Adrenal gland (tissue), 12 donors: ENCODE data around the gene TBC1D22A. TPM values are rescaled to one million over a fixed set of nuclear protein-coding genes. Genes with fewer than 3 reads are reported as not detected.

Experiments used
- DNase-seq, 7 donors: peaks; one replicate each; pipeline ENCODE4 v3.0.0-alpha.2; 2019 to 2020
- H3K27ac ChIP-seq, 5 donors: fragments of 200-600 bp; sonication (generic) in 4 of 5; 1 replicate in 3 of 5; 2 replicates in 2 of 5; pipeline versions ENCODE4 v1.5.1 to v1.8.0; 2016 to 2020; ENCODE audit warnings: mild to moderate bottlenecking in 1 of 5
- H3K27me3 ChIP-seq: fragments of 200-600 bp; 2 replicates; pipeline ENCODE4 v1.8.0; 2021
- H3K36me3 ChIP-seq, 2 donors: fragments of 200-600 bp; replicated peaks in 1 of 2; 1 replicate in 1 of 2; 2 replicates in 1 of 2; pipeline versions ENCODE4 v1.5.1 to v1.8.0; 2018 to 2022
- H3K4me1 ChIP-seq, 2 donors: fragments of 200-600 bp; replicated peaks in 1 of 2; 1 replicate in 1 of 2; 2 replicates in 1 of 2; pipeline versions ENCODE4 v1.5.1 to v1.8.0; 2018 to 2021
- H3K4me3 ChIP-seq, 4 donors: fragments of 200-600 bp; sonication (generic) in 3 of 4; one replicate each; pipeline ENCODE4 v1.5.1; 2016 to 2018
- H3K9me3 ChIP-seq, 3 donors: fragments of 200-600 bp; sonication (generic) in 1 of 3; replicated peaks in 1 of 3; 1 replicate in 2 of 3; 2 replicates in 1 of 3; pipeline versions ENCODE4 v1.5.1 to v1.8.0; 2016 to 2021
- CTCF ChIP-seq, 6 experiments: fragments of 450-650 bp in 4 of 6; fragments of 200-600 bp in 2 of 6; sonication (generic) in 1 of 6; IDR thresholded peaks; 1 replicate in 5 of 6; 2 replicates in 1 of 6; pipeline versions ENCODE4 v1.5.1 to v1.8.0; 2016 to 2021; ENCODE audit warnings: antibody characterized with exemption in 6 of 6, mild to moderate bottlenecking in 2 of 6, moderate library complexity in 1 of 6
- POLR2A ChIP-seq, 2 donors: fragments of 450-650 bp; IDR thresholded peaks; one replicate each; pipeline ENCODE4 v1.6.1; 2017; ENCODE audit warnings: antibody characterized with exemption in 2 of 2, mild to moderate bottlenecking in 2 of 2, moderate library complexity in 1 of 2
- WGBS, 4 donors: extraction: QIAGEN DNeasy Blood & Tissue Kit in 2 of 4; methylation state at CpG; one replicate each; pipeline versions ENCODE4 v1.1.5 to v1.1.7; 2013 to 2017; 5-methylcytosine and 5-hydroxymethylcytosine counted together
- intact Hi-C, 2 donors: fragments of 100-400 bp; cut with DNase I; formaldehyde crosslinking; loops; one replicate each; pipeline versions ENCODE4 v1.14.1 to v1.15.0; 2022 to 2023
- polyA plus RNA-seq, 3 donors: library from polyadenylated mRNA; stranded (reverse); fragments of 200-250 nt in 2 of 3; fragments of 350-450 nt in 1 of 3; fragmentation: Illumina TruSeq in 1 of 3; extraction: RNeasy Lipid Tissue Mini Kit (QIAGEN cat#74804) in 1 of 3; gene quantifications; one replicate each; pipeline ENCODE4 v1.2.3, GENCODE V29; 2013 to 2014
- total RNA-seq, 9 donors: library from RNA; depleted of rRNA in 4 of 9; stranded (reverse); fragments of >200 nt in 4 of 9; fragments of 120-200 nt in 1 of 9; fragmentation: NEBNext Ultra II Directional in 1 of 9; extraction: Animal tissue kit (Norgen Biotek cat#: 25700) in 1 of 9; gene quantifications; one replicate each; pipeline versions ENCODE4 v1.1.0 to v1.2.4, GENCODE V29; 2013 to 2023
- donor health status: healthy with polysubstance abuse.
- donor health status: Bipolar disorder and iron deficiency.
- donor health status: DM: yes; HTN: yes; CAD: no.
- donor health status: DM: no; HTN: no; CAD: no.
- donor health status: DM: no; HTN: no; CAD: no.
- donor health status: DM: yes; HTN: yes; CAD: no.

TBC1D22A gene
- total and polyA plus RNA-seq, 12 donors: 11.5 to 44.2 (median 28.1) TPM

GRCh38 chr22:47066616-47066905 is 304.1 kb downstream of the TBC1D22A start:
- WGBS, 4 donors: 95 to 97% (median 97%) methylated on average over 7 of the region's 7 CpGs
- Histone ChIP-seq H3K4me3 (no peak overlapping the region), H3K36me3 (no peaks in the 10 kb centered on the region), H3K27me3 (no peaks in the 10 kb centered on the region), H3K9me3 (no peaks in the 10 kb centered on the region), H3K4me1 (no peaks in the 10 kb centered on the region), H3K27ac (no peak overlapping the region)
- no peak for TF ChIP-seq POLR2A (IDR thresholded peaks at IDR 0.05)
- TF ChIP-seq CTCF (IDR thresholded peaks at IDR 0.05): no peak
- intact Hi-C loops: no loop called here
- DNase-seq: no peak

GRCh38 chr22:47067321-47067890 is 305.0 kb downstream of the TBC1D22A start:
- Histone ChIP-seq H3K9me3 (no peaks in the 10 kb centered on the region), H3K27me3 (no peaks in the 10 kb centered on the region), H3K4me3 (no peak overlapping the region), H3K4me1 (no peaks in the 10 kb centered on the region), H3K27ac (no peak overlapping the region), H3K36me3 (no peaks in the 10 kb centered on the region)
- DNase-seq: no peak
- intact Hi-C loops: no loop called here
- 90 to 98% (median 94%) methylated on average over 13 of the region's 13 CpGs for WGBS, 4 donors
- TF ChIP-seq POLR2A (IDR thresholded peaks at IDR 0.05) (no peak), CTCF (IDR thresholded peaks at IDR 0.05) (no peak)

GRCh38 chr22:47067911-47068625 is 305.6 kb downstream of the TBC1D22A start:
- intact Hi-C loops: no loop called here
- H3K27ac ChIP-seq: no peak overlapping the region
- whole genome bisulfite sequencing, 4 donors: 87 to 95% (median 91%) methylated on average over 13 to 14 of the region's 14 CpGs
- H3K9me3 ChIP-seq: no peaks in the 10 kb centered on the region
- no peak overlapping the region for H3K4me3 ChIP-seq
- H3K4me1 ChIP-seq: no peaks in the 10 kb centered on the region
- no peaks in the 10 kb centered on the region for H3K36me3 ChIP-seq
- no peaks in the 10 kb centered on the region for H3K27me3 ChIP-seq
- DNase-seq: no peak
- TF ChIP-seq POLR2A (IDR thresholded peaks at IDR 0.05) (no peak), CTCF (IDR thresholded peaks at IDR 0.05) (no peak)

GRCh38 chr22:47068626-47068996 is 306.2 kb downstream of the TBC1D22A start:
- no peak overlapping the region for H3K27ac ChIP-seq
- 92 to 97% (median 94%) methylated on average over 5 of the region's 5 CpGs for WGBS, 4 donors
- no peaks in the 10 kb centered on the region for H3K9me3 ChIP-seq
- no peaks in the 10 kb centered on the region for H3K27me3 ChIP-seq
- H3K4me3 ChIP-seq: no peak overlapping the region
- TF ChIP-seq CTCF (IDR thresholded peaks at IDR 0.05) (no peak), POLR2A (IDR thresholded peaks at IDR 0.05) (no peak)
- H3K4me1 ChIP-seq: no peaks in the 10 kb centered on the region
- H3K36me3 ChIP-seq: no peaks in the 10 kb centered on the region
- intact Hi-C loops: no loop called here
- DNase-seq: no peak
